ENCODE data around the gene KLHL8. TPM values are rescaled to one million over a fixed set of nuclear protein-coding genes. Genes with fewer than 3 reads are reported as not detected.

The KLHL8 gene
- 10 to 100 TPM; 15.7 to 18.8 TPM for total RNA-seq

- DNase-seq (ENCODE audit: low spot score) (peak; percentile 95), ATAC-seq (peak; percentile 97 to 98)
- no peaks in the 10 kb centered on the region for H3K36me3 Mint-ChIP-seq
- H3K9me3 Mint-ChIP-seq, result no peaks in the 10 kb centered on the region
- peaks cover 13 to 14% of the 10 kb centered on the region in 2 donors for H3K4me1 Mint-ChIP-seq (ENCODE audit: low read depth in 2 of 2)
- peak within 1 kb of the TSS; percentile 68 to 95 for H3K27ac Mint-ChIP-seq
- peak within 1 kb of the TSS; percentile 91 for H3K4me3 Mint-ChIP-seq
- H3K27me3 Mint-ChIP-seq, result peaks cover 0 to 2% of the 10 kb centered on the region in 2 donors
Measured at GRCh38 chr4:87220094-87220822, at the start of gene KLHL8. Gene KLHL8, minus strand, starts transcription at chr4:87220618. Its CDS starts 25,079 bp downstream, at chr4:87195539.

- Mint-ChIP-seq H3K9me3 (no peaks in the 10 kb centered on the region), H3K27me3 (peaks cover 16 to 37% of the 10 kb centered on the region in 2 donors), H3K36me3 (no peaks in the 10 kb centered on the region), H3K4me1 (ENCODE audit: low read depth in 2 of 2) (no peaks in the 10 kb centered on the region), H3K4me3 (no peak overlapping the region), H3K27ac (no peak overlapping the region)
- DNase-seq (ENCODE audit: low spot score) (no peak), ATAC-seq (no peak)
Measured at GRCh38 chr4:87270144-87270543, 49.7 kb upstream of the KLHL8 start.

GRCh38 chr4:87268411-87268810 is 48.0 kb upstream of the KLHL8 start:
- Mint-ChIP-seq H3K9me3 (no peaks in the 10 kb centered on the region), H3K4me3 (no peak overlapping the region), H3K4me1 (ENCODE audit: low read depth in 2 of 2) (no peaks in the 10 kb centered on the region), H3K27me3 (peaks cover 13 to 45% of the 10 kb centered on the region in 2 donors), H3K27ac (no peak overlapping the region), H3K36me3 (no peaks in the 10 kb centered on the region)
- DNase-seq (ENCODE audit: low spot score), result no peak
- no peak for ATAC-seq

- no peaks in the 10 kb centered on the region for H3K36me3 Mint-ChIP-seq
- H3K4me1 Mint-ChIP-seq (ENCODE audit: low read depth in 2 of 2), result no peaks in the 10 kb centered on the region
- ATAC-seq (no peak), DNase-seq (ENCODE audit: low spot score) (no peak)
- H3K27ac Mint-ChIP-seq, result no peak overlapping the region
- no peaks in the 10 kb centered on the region for H3K9me3 Mint-ChIP-seq
- H3K27me3 Mint-ChIP-seq, result peaks cover 10 to 39% of the 10 kb centered on the region in 2 donors
- H3K4me3 Mint-ChIP-seq, result no peak overlapping the region
Measured at GRCh38 chr4:87266986-87267385, 46.6 kb upstream of the KLHL8 start.

- H3K9me3 Mint-ChIP-seq, result no peaks in the 10 kb centered on the region
- DNase-seq (ENCODE audit: low spot score), result no peak
- H3K27me3 Mint-ChIP-seq, result peaks cover 10 to 23% of the 10 kb centered on the region in 2 donors
- H3K27ac Mint-ChIP-seq, result no peak overlapping the region
- ATAC-seq, result no peak
- H3K4me1 Mint-ChIP-seq (ENCODE audit: low read depth in 2 of 2), result no peaks in the 10 kb centered on the region
- H3K36me3 Mint-ChIP-seq, result no peaks in the 10 kb centered on the region
- no peak overlapping the region for H3K4me3 Mint-ChIP-seq
Measured at GRCh38 chr4:87262886-87263285, 42.5 kb upstream of the KLHL8 start.

- DNase-seq (ENCODE audit: low spot score) (no peak), ATAC-seq (no peak)
- peaks cover 6% of the 10 kb centered on the region for H3K36me3 Mint-ChIP-seq
- no peak overlapping the region for H3K27ac Mint-ChIP-seq
- no peaks in the 10 kb centered on the region for H3K4me1 Mint-ChIP-seq (ENCODE audit: low read depth in 2 of 2)
- no peak overlapping the region for H3K4me3 Mint-ChIP-seq
- peaks cover 3% of the 10 kb centered on the region for H3K9me3 Mint-ChIP-seq
- peaks cover 9 to 22% of the 10 kb centered on the region in 2 donors for H3K27me3 Mint-ChIP-seq
Measured at GRCh38 chr4:87260477-87260876, 40.1 kb upstream of the KLHL8 start.

GRCh38 chr4:87258677-87259076 is 38.3 kb upstream of the KLHL8 start:
- Mint-ChIP-seq H3K9me3 (peaks cover 3% of the 10 kb centered on the region), H3K4me1 (ENCODE audit: low read depth in 2 of 2) (no peaks in the 10 kb centered on the region), H3K27me3 (peaks cover 3 to 15% of the 10 kb centered on the region in 2 donors), H3K36me3 (peaks cover 6% of the 10 kb centered on the region), H3K4me3 (no peak overlapping the region), H3K27ac (no peak overlapping the region)
- DNase-seq (ENCODE audit: low spot score), result no peak
- ATAC-seq, result no peak

- Mint-ChIP-seq H3K27ac (no peak overlapping the region), H3K9me3 (peaks cover 3% of the 10 kb centered on the region), H3K4me3 (no peak overlapping the region), H3K4me1 (ENCODE audit: low read depth in 2 of 2) (no peaks in the 10 kb centered on the region), H3K36me3 (peaks cover 6% of the 10 kb centered on the region), H3K27me3 (peaks cover 3 to 15% of the 10 kb centered on the region in 2 donors)
- no peak for ATAC-seq
- no peak for DNase-seq (ENCODE audit: low spot score)
Measured at GRCh38 chr4:87257523-87257922, 37.1 kb upstream of the KLHL8 start.

GRCh38 chr4:87255755-87256154 is 35.3 kb upstream of the KLHL8 start:
- H3K27ac Mint-ChIP-seq, result no peak overlapping the region
- DNase-seq (ENCODE audit: low spot score) (no peak), ATAC-seq (no peak)
- peaks cover 3 to 15% of the 10 kb centered on the region in 2 donors for H3K27me3 Mint-ChIP-seq
- H3K36me3 Mint-ChIP-seq, result peaks cover 6% of the 10 kb centered on the region
- H3K9me3 Mint-ChIP-seq, result peaks cover 3% of the 10 kb centered on the region
- H3K4me3 Mint-ChIP-seq, result no peak overlapping the region
- H3K4me1 Mint-ChIP-seq (ENCODE audit: low read depth in 2 of 2), result no peaks in the 10 kb centered on the region

- H3K9me3 Mint-ChIP-seq, result peaks cover 6% of the 10 kb centered on the region
- DNase-seq (ENCODE audit: low spot score), result no peak
- H3K27me3 Mint-ChIP-seq, result peaks cover 4 to 21% of the 10 kb centered on the region in 2 donors
- no peak overlapping the region for H3K27ac Mint-ChIP-seq
- peaks cover 10% of the 10 kb centered on the region for H3K36me3 Mint-ChIP-seq
- no peak for ATAC-seq
- no peak overlapping the region for H3K4me3 Mint-ChIP-seq
- H3K4me1 Mint-ChIP-seq (ENCODE audit: low read depth in 2 of 2), result no peaks in the 10 kb centered on the region
Measured at GRCh38 chr4:87251106-87251505, 30.7 kb upstream of the KLHL8 start.

GRCh38 chr4:87250294-87250693 is 29.9 kb upstream of the KLHL8 start:
- no peak overlapping the region for H3K4me3 Mint-ChIP-seq
- H3K27me3 Mint-ChIP-seq, result peaks cover 4 to 14% of the 10 kb centered on the region in 2 donors
- H3K27ac Mint-ChIP-seq, result no peak overlapping the region
- peaks cover 3% of the 10 kb centered on the region for H3K9me3 Mint-ChIP-seq
- ATAC-seq (no peak), DNase-seq (ENCODE audit: low spot score) (no peak)
- H3K36me3 Mint-ChIP-seq, result peaks cover 4% of the 10 kb centered on the region
- no peaks in the 10 kb centered on the region for H3K4me1 Mint-ChIP-seq (ENCODE audit: low read depth in 2 of 2)

- Mint-ChIP-seq H3K9me3 (peaks cover 3% of the 10 kb centered on the region), H3K27ac (no peak overlapping the region)
Measured at GRCh38 chr4:87249332-87250019, 29.1 kb upstream of the KLHL8 start.

GRCh38 chr4:87243426-87244053 is 23.1 kb upstream of the KLHL8 start:
- no peaks in the 10 kb centered on the region for H3K4me1 Mint-ChIP-seq (ENCODE audit: low read depth in 2 of 2)
- no peak overlapping the region for H3K27ac Mint-ChIP-seq
- H3K36me3 Mint-ChIP-seq, result peaks cover 23% of the 10 kb centered on the region
- peaks cover 23 to 28% of the 10 kb centered on the region in 2 donors for H3K27me3 Mint-ChIP-seq
- DNase-seq (ENCODE audit: low spot score) (no peak), ATAC-seq (no peak)
- no peak overlapping the region for H3K4me3 Mint-ChIP-seq
- H3K9me3 Mint-ChIP-seq, result peaks cover 15% of the 10 kb centered on the region

More at GRCh38 chr4:87249332-87250019, 29.1 kb upstream of the KLHL8 start:
- peaks cover 4 to 17% of the 10 kb centered on the region in 2 donors for H3K27me3 Mint-ChIP-seq
- no peak overlapping the region for H3K4me3 Mint-ChIP-seq
- peaks cover 4% of the 10 kb centered on the region for H3K36me3 Mint-ChIP-seq
- no peaks in the 10 kb centered on the region for H3K4me1 Mint-ChIP-seq (ENCODE audit: low read depth in 2 of 2)
- DNase-seq (ENCODE audit: low spot score) (no peak), ATAC-seq (no peak)

- no peak overlapping the region for H3K27ac Mint-ChIP-seq
- DNase-seq (ENCODE audit: low spot score) (no peak), ATAC-seq (no peak)
- no peaks in the 10 kb centered on the region for H3K4me1 Mint-ChIP-seq (ENCODE audit: low read depth in 2 of 2)
- H3K9me3 Mint-ChIP-seq, result peaks cover 12% of the 10 kb centered on the region
- peaks cover 19 to 28% of the 10 kb centered on the region in 2 donors for H3K27me3 Mint-ChIP-seq
- H3K36me3 Mint-ChIP-seq, result peaks cover 19% of the 10 kb centered on the region
- H3K4me3 Mint-ChIP-seq, result no peak overlapping the region
Measured at GRCh38 chr4:87241336-87241735, 20.9 kb upstream of the KLHL8 start.

Data from natural killer cell treated with Interleukin-12 subunit alpha and Interleukin-12 subunit beta and Interleukin-15 and Interleukin-18, amount 100 ng/mL, for 72 hours (primary cell).